Activated naive CD4-positive, alpha-beta T cell treated with anti-CD3 and anti-CD28 coated beads for 36 hours (primary cell): ENCODE data around the gene RECQL. TPM values are rescaled to one million over a fixed set of nuclear protein-coding genes. Genes with fewer than 3 reads are reported as not detected.

Source experiments
- CTCF ChIA-PET: fragments of 350-600 bp; sonication (Branson Sonifier 250); formaldehyde crosslinking; loops from one replicate; lab custom pipeline; 2021; ENCODE audit warnings: antibody characterized with exemption; lab: Charles Lee
- DNase-seq: peaks from one replicate; pipeline ENCODE4 v3.0.0-alpha.2; 2020
- H3K27ac Mint-ChIP-seq: one replicate; pipeline ENCODE4 v1.8.0; 2021; ENCODE audit warnings: mild to moderate bottlenecking, mixed read lengths
- H3K27me3 Mint-ChIP-seq: one replicate; pipeline ENCODE4 v1.8.0; 2021; ENCODE audit warnings: low read depth, mixed read lengths
- H3K36me3 Mint-ChIP-seq: one replicate; pipeline ENCODE4 v1.8.0; 2021; ENCODE audit warnings: low read depth, mixed read lengths
- H3K4me1 Mint-ChIP-seq: one replicate; pipeline ENCODE4 v1.8.0; 2021; ENCODE audit warnings: low read depth, mixed read lengths
- H3K4me3 Mint-ChIP-seq: one replicate; pipeline ENCODE4 v1.8.0; 2021; ENCODE audit warnings: mild to moderate bottlenecking, moderate library complexity, mixed read lengths
- H3K9me3 Mint-ChIP-seq: one replicate; pipeline ENCODE4 v1.8.0; 2021; ENCODE audit warnings: mixed read lengths
- intact Hi-C: fragments of 100-400 bp; cut with micrococcal nuclease; formaldehyde crosslinking; loops from one replicate; pipeline ENCODE4 v1.15.1; 2023
- total RNA-seq, 2 experiments: library from RNA; stranded (reverse); gene quantifications; one replicate each; pipeline ENCODE4 v1.2.3, GENCODE V29; 2021

The RECQL gene
- total RNA-seq, 2 experiments from 2014 or later = 89.8 to 93.7 TPM

DNA sequence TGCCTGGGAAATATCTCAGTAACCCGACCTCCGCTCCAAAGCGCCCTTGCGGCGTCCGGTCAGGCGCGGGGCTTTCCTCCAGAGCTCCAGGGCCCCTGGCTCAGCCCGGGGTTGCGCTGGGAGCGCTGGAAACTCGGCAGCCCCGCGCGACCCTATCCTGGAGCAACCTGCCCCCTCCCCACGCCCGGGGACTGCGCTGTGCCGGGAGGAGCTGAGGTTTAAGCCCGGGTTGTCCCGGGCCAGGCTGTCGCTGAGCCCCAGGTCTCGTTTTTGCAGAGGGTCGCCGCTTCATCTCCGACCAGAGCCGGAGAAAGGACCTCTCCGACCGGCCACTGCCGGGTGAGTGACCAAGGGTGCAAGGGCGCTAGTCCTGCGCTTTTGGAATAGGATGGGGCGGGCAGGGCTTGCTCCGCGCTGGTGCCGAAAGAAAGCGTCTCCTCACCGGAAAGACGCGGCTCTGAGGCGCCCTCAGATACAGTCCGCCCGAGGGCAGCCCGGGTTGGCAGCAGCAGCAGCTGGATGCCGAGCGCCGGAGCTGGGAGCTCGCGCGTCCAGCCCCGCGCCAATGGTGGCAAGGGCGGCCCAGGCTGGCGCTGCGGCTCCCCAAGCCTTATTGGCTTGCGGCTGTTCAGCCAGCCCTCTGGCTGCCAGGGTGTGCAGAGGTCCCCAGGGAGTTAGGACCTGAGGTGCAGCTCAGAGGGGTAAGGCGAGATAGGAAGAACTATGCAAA, 26.2 kb upstream of the RECQL start:
- intact Hi-C loops = loop anchor here (1.0 kb wide), 2 partner anchors 12 to 26 kb away; partner anchors contain the start of genes GOLT1B and RECQL
- Mint-ChIP-seq H3K27ac (no peak overlapping the region), H3K36me3 (no peaks in the 10 kb centered on the region), H3K4me1 (peaks cover 2% of the 10 kb centered on the region), H3K27me3 (peaks cover 20% of the 10 kb centered on the region), H3K9me3 (peaks cover 7% of the 10 kb centered on the region), H3K4me3 (peak overlapping the region; percentile 59)
- CTCF ChIA-PET = no interaction called here
- DNase-seq = peak; percentile 74

DNA sequence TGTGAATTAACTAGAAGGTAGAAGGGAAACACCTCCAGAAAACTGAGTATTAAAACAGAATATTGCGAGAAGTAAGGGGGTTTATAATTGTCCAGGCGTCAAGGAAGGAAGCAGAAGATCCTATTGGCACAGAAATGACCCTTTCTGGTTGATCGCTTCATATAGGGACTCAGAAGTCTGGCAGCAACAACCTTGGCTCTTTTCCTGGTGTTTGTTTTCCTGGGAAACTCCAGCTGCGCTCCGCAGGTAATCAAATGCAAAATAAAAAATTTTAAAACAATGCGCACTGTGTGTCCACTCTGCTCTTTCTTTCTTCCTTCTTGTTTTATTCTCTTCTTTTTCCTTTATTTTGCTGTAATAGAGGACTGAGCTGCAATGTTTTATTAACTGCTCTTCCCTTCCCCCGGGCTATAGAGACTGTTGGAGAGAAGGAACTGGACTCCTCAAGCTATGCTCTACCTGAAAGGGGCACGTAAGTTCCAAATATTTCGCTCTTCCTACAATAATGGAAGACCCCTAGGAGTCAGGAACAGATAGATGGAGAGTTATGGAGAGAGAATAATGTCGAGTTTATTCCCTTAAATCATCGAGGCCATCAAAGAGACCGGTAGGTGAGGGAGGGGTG, 25.4 kb upstream of the RECQL start:
- Mint-ChIP-seq H3K9me3 (peaks cover 7% of the 10 kb centered on the region), H3K27me3 (peaks cover 20% of the 10 kb centered on the region), H3K27ac (no peak overlapping the region), H3K4me1 (peaks cover 2% of the 10 kb centered on the region), H3K4me3 (peak overlapping the region; percentile 59), H3K36me3 (no peaks in the 10 kb centered on the region)
- DNase-seq = no peak
- CTCF ChIA-PET = no interaction called here
- intact Hi-C loops = loop anchor here (1.0 kb wide), 1 partner anchor 26 kb away; the partner anchor contains the start of genes GOLT1B and RECQL

DNA sequence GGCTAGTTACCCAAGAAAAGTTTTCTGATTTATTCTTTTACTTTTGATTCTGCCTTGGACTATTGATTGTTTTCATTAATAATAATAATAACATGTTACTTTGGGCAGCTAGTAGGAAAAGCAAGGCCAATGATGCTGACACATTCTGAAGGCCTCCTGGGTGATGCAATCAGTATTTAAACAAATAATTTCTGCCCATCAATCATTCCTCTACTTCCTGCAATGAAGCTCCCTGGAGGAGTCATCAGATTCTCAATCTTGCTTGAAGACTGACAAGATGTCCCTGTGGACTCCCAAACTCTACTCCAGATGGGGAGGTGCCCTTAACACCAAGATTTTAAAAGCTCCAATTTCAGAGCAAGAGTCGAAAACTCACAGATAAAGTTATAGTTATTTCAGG, 24.6 kb upstream of the RECQL start, which contains the start of gene SPX:
Gene SPX, plus strand, starts transcription at position 244 of the 400 bp plus-strand sequence. CDS start 177 bp downstream, outside the sequence.
- CTCF ChIA-PET = no interaction called here
- Mint-ChIP-seq H3K4me1 (peaks cover 2% of the 10 kb centered on the region), H3K27ac (no peak within 1 kb of the TSS), H3K9me3 (peaks cover 7% of the 10 kb centered on the region), H3K27me3 (peaks cover 20% of the 10 kb centered on the region), H3K36me3 (no peaks in the 10 kb centered on the region), H3K4me3 (peak within 1 kb of the TSS; percentile 59)
- DNase-seq = no peak
- intact Hi-C loops = no loop called here

DNA sequence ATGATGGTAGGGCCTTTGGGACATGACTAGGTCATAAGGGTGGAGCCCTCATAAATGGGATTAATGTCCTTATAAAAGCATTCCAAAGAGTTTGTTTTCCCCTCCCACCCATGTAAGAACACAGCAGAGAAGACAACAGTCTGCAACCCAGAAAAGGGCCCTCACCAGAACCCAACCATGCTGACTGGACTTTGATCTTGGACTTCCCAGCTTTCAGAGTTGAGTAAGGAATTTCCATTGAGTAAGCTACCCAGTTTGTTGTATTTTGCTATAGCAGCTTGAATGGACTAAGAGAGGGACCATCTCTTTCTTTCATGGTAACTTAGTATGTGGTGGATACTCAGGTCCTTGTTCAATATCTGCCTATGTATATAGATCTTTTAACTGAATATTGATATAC, 21.7 kb upstream of the RECQL start:
- peaks cover 2% of the 10 kb centered on the region for H3K36me3 Mint-ChIP-seq
- peaks cover 7% of the 10 kb centered on the region for H3K9me3 Mint-ChIP-seq
- intact Hi-C loops = no loop called here
- peaks cover 2% of the 10 kb centered on the region for H3K4me1 Mint-ChIP-seq
- DNase-seq = no peak
- no peak overlapping the region for H3K27ac Mint-ChIP-seq
- H3K27me3 Mint-ChIP-seq = peaks cover 3% of the 10 kb centered on the region
- CTCF ChIA-PET = no interaction called here
- no peak overlapping the region for H3K4me3 Mint-ChIP-seq

DNA sequence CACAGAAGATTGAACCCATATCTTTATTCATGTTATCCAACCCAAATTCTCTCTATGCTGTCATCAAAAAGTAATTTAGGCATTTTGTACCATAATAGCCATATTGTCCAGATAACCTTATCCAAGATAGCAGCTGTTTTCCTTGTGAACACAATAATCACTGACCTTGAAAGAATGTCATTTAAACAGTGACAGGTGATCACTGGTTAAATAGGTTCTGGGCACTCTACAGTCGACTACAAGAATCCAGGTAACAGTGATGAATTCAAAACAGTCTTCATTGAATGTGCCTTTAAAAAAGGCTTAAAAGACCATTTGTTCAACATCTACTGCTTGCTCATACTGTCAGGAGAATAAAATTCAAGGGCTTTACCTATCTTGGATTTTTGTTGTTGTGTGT, 20.1 kb upstream of the RECQL start:
- no peaks in the 10 kb centered on the region for H3K4me1 Mint-ChIP-seq
- no peaks in the 10 kb centered on the region for H3K27me3 Mint-ChIP-seq
- intact Hi-C loops = no loop called here
- H3K9me3 Mint-ChIP-seq = peaks cover 7% of the 10 kb centered on the region
- H3K27ac Mint-ChIP-seq = no peak overlapping the region
- CTCF ChIA-PET = no interaction called here
- DNase-seq = no peak
- peaks cover 5% of the 10 kb centered on the region for H3K36me3 Mint-ChIP-seq
- H3K4me3 Mint-ChIP-seq = no peak overlapping the region

DNA sequence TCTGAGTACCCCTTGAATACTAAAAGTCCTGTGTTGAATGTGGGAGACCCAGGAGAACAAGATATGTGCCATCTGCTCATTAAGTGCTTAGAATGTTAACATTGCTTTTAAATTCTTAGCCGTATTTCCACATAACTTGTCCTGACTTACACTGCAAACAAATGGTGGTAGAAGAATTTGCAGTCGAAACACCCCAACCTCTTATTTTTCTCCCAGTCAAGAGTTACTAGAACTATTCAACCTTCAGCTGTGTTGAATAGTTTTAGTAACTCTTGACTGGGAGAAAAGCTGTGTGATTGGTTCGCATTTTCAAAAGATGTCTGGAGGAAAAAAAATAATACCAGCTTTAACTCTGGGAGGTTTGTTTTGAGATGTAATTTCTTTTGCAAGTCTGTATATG, 17.0 kb upstream of the RECQL start:
- H3K4me1 Mint-ChIP-seq = no peaks in the 10 kb centered on the region
- intact Hi-C loops = no loop called here
- CTCF ChIA-PET = no interaction called here
- H3K27me3 Mint-ChIP-seq = no peaks in the 10 kb centered on the region
- H3K36me3 Mint-ChIP-seq = peaks cover 8% of the 10 kb centered on the region
- H3K4me3 Mint-ChIP-seq = no peak overlapping the region
- no peak overlapping the region for H3K27ac Mint-ChIP-seq
- no peaks in the 10 kb centered on the region for H3K9me3 Mint-ChIP-seq
- DNase-seq = no peak

DNA sequence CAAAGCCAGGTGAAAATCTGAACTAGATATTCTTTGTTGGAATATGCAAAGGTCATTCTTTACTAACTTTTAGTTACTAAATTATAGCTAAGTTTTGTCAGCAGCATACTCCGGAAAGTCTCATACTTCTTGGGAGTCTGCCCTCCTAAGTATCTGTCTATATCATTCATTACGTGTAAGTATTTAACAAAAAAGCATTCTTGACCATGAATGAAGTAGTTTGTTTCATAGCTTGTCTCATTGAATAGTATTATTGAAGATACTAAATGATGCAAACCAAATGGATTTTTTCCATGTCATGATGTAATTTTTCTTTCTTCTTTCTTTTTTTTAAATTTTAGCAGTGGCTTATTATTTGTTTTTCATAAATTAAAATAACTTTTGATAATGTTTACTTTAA, 14.8 kb upstream of the RECQL start:
- intact Hi-C loops = no loop called here
- no peak for DNase-seq
- no peaks in the 10 kb centered on the region for H3K9me3 Mint-ChIP-seq
- H3K27ac Mint-ChIP-seq = no peak overlapping the region
- no peak overlapping the region for H3K4me3 Mint-ChIP-seq
- peaks cover 16% of the 10 kb centered on the region for H3K36me3 Mint-ChIP-seq
- CTCF ChIA-PET = interaction anchor here (1.2 kb wide), 1 partner anchor 164 kb away, joined by 5 read pairs; no protein-coding TSS in a partner anchor
- H3K4me1 Mint-ChIP-seq = no peaks in the 10 kb centered on the region
- H3K27me3 Mint-ChIP-seq = no peaks in the 10 kb centered on the region

DNA sequence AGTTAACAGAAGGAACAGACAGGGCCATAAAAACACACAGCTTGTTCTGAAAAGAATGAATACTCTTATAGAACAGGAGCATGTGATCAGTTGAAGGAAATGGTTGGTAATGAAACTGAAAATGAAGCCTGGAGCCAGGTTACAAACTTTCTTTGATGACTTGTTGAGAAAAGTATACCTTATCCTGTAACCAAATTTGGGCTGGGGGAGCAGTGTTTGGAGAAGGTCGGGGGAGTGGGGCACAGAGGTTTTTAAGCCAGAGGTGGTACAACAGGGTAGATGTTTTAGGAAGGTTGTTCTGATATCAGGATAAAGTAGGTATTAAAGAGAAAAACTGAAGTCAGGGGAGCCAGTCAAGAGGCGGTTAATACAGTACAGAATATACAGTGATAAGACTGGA, 8.3 kb upstream of the RECQL start:
- H3K4me3 Mint-ChIP-seq = peak overlapping the region; percentile 41
- H3K36me3 Mint-ChIP-seq = peaks cover 21% of the 10 kb centered on the region
- H3K27ac Mint-ChIP-seq = peak overlapping the region; percentile 83
- intact Hi-C loops = loop anchor here (1.0 to 10.0 kb wide), 2 partner anchors 8 to 1115 kb away; partner anchors contain the start of genes ETNK1, GOLT1B and RECQL
- peaks cover 32% of the 10 kb centered on the region for H3K4me1 Mint-ChIP-seq
- H3K9me3 Mint-ChIP-seq = no peaks in the 10 kb centered on the region
- H3K27me3 Mint-ChIP-seq = no peaks in the 10 kb centered on the region
- peak; percentile 13 for DNase-seq
- CTCF ChIA-PET = interaction anchor here (0.6 kb wide), 1 partner anchor 148 kb away, joined by 3 read pairs; no protein-coding TSS in a partner anchor

DNA sequence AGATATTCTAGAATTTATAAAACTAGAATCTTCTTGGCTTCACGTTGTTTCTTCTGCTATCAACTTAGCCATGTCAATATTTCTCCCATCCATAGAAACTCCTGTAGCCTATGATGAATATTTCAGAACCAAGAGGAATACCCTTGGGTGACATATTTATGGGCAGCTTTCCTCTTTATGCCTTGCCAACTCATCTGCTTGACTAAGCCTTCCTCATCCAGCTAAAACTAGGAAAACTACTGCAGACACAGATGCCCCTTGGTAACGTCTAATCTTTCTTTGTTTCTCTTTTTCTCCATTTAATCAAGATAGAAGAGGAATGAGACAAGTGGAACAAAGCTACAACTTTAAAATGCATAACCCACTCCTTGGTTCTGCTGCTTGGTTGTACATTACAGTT, 6.4 kb upstream of the RECQL start:
- no peak for DNase-seq
- Mint-ChIP-seq H3K27ac (no peak overlapping the region), H3K9me3 (no peaks in the 10 kb centered on the region), H3K4me3 (no peak overlapping the region), H3K27me3 (no peaks in the 10 kb centered on the region), H3K36me3 (peaks cover 17% of the 10 kb centered on the region), H3K4me1 (peaks cover 50% of the 10 kb centered on the region)
- CTCF ChIA-PET = interaction anchor here (1.7 kb wide), 1 partner anchor 12 kb away, joined by 6 read pairs; no protein-coding TSS in a partner anchor
- intact Hi-C loops = loop anchor here (10.0 kb wide), 1 partner anchor 1117 kb away; the partner anchor contains the start of gene ETNK1

DNA sequence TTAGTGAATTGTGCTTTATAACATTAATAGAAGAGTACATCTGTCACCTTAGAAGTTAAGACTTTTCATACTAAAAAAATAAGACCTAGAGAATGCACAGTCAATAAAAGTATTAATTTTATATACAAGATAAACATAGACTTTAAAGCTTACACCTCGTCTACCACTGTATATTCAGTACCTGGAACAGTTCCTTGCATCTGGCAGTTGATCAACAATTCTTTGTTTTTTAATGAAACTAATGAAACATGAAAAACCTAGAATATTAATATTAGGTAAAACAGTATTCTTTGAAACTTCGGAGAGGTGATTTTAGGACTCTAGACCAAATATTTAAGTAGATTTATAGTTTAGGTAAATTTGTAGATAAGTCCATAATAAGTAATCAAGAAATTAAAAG, 4.5 kb upstream of the RECQL start:
- no peaks in the 10 kb centered on the region for H3K27me3 Mint-ChIP-seq
- CTCF ChIA-PET = no interaction called here
- no peak overlapping the region for H3K4me3 Mint-ChIP-seq
- H3K36me3 Mint-ChIP-seq = peaks cover 13% of the 10 kb centered on the region
- peaks cover 53% of the 10 kb centered on the region for H3K4me1 Mint-ChIP-seq
- DNase-seq = no peak
- intact Hi-C loops = loop anchor here (10.0 kb wide), 1 partner anchor 1119 kb away; the partner anchor contains the start of gene ETNK1
- H3K27ac Mint-ChIP-seq = no peak overlapping the region
- H3K9me3 Mint-ChIP-seq = no peaks in the 10 kb centered on the region

DNA sequence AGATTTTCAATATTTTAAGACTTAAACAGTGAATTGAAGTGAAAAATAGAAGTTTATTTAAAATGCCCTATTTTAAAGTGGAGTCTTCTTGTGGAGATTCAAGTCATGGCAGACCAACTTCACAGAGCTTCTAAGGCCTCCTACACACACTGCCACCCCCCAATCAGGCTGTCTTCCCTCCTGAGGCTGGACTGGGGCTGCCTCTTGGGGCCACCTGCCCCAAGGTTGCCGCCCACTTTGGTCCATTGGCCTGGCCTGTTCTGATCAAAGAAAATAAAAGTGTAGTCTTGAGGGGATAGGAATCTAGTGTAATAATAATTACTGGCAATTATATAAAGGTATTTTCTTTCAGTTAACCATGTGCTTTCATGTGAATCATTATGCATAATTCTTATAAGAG, 1.4 kb upstream of the RECQL start:
- no peaks in the 10 kb centered on the region for H3K27me3 Mint-ChIP-seq
- intact Hi-C loops = loop anchor here (10.0 kb wide), 1 partner anchor 1122 kb away; the partner anchor contains the start of gene ETNK1
- H3K36me3 Mint-ChIP-seq = peaks cover 10% of the 10 kb centered on the region
- CTCF ChIA-PET = interaction anchor here (1.8 to 2.3 kb wide), 2 partner anchors 146 to 177 kb away, joined by 4 to 9 read pairs; no protein-coding TSS in a partner anchor
- H3K9me3 Mint-ChIP-seq = no peaks in the 10 kb centered on the region
- no peak overlapping the region for H3K27ac Mint-ChIP-seq
- H3K4me1 Mint-ChIP-seq = peaks cover 42% of the 10 kb centered on the region
- H3K4me3 Mint-ChIP-seq = no peak overlapping the region
- no peak for DNase-seq

DNA sequence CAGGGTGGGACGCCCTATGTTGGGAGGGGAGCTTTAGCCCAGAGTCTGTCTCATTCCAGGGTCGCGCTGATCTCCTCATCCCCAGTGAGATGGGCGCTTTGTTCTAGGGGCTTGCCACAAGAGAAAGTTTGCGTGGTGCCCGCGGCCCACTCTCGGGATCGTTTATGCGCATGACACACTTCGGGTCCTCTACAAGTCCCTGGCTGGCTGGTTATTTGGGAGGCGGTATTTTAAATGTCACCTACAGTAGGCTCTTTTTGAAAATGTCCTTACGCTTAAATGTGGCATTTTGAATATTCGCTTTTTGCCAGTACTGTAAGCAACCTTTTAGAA, 695 bp upstream of the RECQL start:
- Mint-ChIP-seq H3K27me3 (no peaks in the 10 kb centered on the region), H3K9me3 (no peaks in the 10 kb centered on the region), H3K4me3 (no peak overlapping the region), H3K27ac (no peak overlapping the region), H3K4me1 (peaks cover 44% of the 10 kb centered on the region), H3K36me3 (peaks cover 17% of the 10 kb centered on the region)
- DNase-seq = peak; percentile 50
- intact Hi-C loops = loop anchor here (10.0 kb wide), 1 partner anchor 1123 kb away; the partner anchor contains the start of gene ETNK1
- CTCF ChIA-PET = interaction anchor here (1.8 to 2.3 kb wide), 2 partner anchors 146 to 178 kb away, joined by 4 to 9 read pairs; no protein-coding TSS in a partner anchor
